A549 (cell line): Measurements from ENCODE around the gene CCNJ.

Source experiments
- CEBPB ChIP-seq, 2 experiments: fragments of >200 bp in 1 of 2; sonication (Bioruptor Twin) in 1 of 2; formaldehyde crosslinking in 1 of 2; IDR thresholded peaks; 2 replicates each; pipeline ENCODE4 v1.6.1; 2012 to 2016
- CTCF ChIP-seq: fragments of >200 bp; sonication (Bioruptor Twin); formaldehyde crosslinking; IDR thresholded peaks from 3 replicates; pipeline ENCODE4 v1.5.1; 2016
- MAX ChIP-seq: IDR thresholded peaks from 2 replicates; pipeline ENCODE4 v1.6.1; 2012
- MYC ChIP-seq: IDR thresholded peaks from 2 replicates; pipeline ENCODE4 v1.6.1; 2012; ENCODE audit warnings: mild to moderate bottlenecking, inconsistent platforms, low read length, improper control_type of control experiment, borderline replicate concordance
- POLR2A ChIP-seq: IDR thresholded peaks from 2 replicates; pipeline ENCODE4 v1.6.1; 2012; ENCODE audit warnings: mild to moderate bottlenecking, low read length
- RCOR1 ChIP-seq: fragments of 150-350 bp; IDR thresholded peaks from 2 replicates; pipeline ENCODE4 v1.6.1; 2014; ENCODE audit warnings: antibody characterized with exemption, low read length, low read depth

- TF ChIP-seq POLR2A (no peak), MYC (no peak), CEBPB (IDR thresholded peaks at IDR 0.05) (no peak), CTCF (no peak), MAX (no peak), RCOR1 (no peak)
These were observed 31.4 kb downstream of the CCNJ start for GRCh38 chr10:96074776-96075175.
